GM12872 (cell line): ENCODE data around the gene CTBP2.

ENCODE experiments used
- TF ChIP-seq, protein P1 (sequence below): IDR thresholded peaks from 3 replicates; pipeline ENCODE4 v1.5.1; 2011; ENCODE audit warnings: low read depth, mild to moderate bottlenecking, low read length, moderate library complexity; ENCODE audit not compliant: insufficient read depth

CTBP2 gene

DNA sequence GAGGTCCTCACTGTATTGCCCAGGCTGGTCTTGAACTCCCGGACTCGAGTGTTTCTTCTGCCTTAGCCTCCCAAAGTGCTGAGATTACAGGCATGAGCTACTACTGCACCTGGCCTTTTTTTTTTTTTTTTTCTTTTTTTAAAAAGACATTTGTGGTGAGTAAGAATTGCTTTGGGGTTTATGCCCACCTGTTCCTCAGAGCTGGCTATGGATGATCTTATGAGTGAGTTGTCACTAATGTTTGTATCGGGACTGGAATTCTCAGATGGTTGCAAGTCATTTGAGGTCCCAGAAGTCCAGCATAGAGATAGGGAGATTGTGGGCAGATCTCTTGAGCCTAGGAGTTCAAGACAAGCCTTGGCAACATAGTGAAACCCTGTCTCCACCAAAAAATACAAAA is 183.2 kb downstream of the CTBP2 start:
- TF ChIP-seq, protein P1, sequence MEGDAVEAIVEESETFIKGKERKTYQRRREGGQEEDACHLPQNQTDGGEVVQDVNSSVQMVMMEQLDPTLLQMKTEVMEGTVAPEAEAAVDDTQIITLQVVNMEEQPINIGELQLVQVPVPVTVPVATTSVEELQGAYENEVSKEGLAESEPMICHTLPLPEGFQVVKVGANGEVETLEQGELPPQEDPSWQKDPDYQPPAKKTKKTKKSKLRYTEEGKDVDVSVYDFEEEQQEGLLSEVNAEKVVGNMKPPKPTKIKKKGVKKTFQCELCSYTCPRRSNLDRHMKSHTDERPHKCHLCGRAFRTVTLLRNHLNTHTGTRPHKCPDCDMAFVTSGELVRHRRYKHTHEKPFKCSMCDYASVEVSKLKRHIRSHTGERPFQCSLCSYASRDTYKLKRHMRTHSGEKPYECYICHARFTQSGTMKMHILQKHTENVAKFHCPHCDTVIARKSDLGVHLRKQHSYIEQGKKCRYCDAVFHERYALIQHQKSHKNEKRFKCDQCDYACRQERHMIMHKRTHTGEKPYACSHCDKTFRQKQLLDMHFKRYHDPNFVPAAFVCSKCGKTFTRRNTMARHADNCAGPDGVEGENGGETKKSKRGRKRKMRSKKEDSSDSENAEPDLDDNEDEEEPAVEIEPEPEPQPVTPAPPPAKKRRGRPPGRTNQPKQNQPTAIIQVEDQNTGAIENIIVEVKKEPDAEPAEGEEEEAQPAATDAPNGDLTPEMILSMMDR = no peak

DNA sequence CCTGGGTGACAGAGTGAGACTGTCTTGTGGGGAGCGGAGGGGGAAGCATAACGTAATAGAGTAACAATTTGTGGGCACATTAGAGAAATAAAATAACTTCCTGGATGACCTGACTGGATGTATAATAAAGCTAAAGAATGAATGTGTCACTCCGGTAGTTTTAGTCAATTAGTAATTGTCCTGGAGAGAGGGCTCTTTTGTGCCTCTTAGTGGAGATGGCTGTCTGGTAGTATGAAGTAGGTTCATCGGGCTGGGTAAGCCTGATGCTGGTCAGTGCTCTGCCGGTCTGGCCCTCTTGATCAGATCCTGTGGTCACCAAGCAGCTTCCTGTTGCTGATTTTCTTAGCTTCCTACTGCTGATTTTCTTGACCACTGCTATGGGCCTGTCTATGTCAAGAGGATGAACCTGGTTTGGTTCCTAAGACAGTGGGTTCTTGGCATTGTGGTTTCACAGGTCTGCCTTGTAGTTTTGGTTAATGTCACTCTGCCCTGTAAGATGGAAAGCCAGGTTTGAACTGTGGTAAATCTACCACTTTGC is 184.3 kb downstream of the CTBP2 start:
- TF ChIP-seq, protein P1 = no peak

DNA sequence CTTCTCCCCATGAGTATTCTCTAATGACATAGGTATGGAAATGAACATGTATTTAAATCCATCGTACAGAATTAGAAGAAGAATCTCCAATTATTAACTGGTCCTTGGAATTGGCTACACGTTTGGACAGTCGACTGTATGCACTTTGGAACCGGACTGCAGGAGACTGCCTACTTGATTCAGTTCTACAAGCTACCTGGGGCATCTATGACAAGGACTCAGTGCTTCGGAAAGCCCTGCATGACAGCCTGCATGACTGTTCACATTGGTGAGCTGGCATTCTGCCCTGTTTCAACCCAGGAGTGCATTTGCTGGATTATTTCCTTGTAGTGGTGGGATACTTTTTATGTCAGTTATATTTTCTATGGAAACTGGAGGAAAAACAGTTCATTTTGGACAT is 186.2 kb downstream of the CTBP2 start:
- TF ChIP-seq, protein P1 = no peak

DNA sequence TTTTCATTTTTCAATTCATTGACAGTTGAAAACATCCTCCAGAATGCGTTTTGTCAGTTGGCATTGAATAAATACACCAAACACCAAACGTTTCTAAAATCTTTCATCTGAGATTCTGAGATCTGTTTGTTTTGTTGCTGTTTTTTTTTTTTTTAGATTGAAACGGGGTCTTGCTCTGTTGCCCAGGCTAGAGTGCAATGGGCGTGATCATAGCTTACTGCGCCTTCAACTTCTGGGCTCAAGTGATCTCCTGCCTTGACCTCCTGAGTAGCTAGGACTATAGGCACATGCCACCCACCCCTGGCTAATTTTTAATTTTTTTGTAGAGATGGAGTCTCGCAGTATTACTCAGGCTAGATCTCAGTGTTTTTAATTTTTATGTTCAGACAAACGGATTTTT is 187.7 kb downstream of the CTBP2 start:
- TF ChIP-seq, protein P1 = no peak

DNA sequence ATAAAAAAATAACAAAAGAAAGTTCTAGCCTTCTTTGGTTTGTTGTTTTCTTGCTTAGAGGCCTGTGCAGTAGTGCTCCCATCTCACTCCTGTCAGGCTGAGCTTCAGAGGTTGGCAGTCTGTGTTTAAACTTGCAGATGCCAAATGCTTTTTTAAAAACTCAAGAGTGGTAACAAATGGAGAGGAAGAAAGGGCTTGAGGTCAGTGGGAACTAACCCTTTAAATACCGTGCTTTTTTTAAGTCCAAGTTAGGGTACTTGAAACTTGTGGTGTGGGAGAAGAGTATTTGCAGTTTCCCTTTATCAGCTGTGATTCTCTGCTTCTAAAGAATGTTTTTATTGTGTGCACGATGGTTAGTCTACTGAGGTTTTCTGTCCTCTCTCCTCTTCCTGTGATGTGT is 189.1 kb downstream of the CTBP2 start:
- TF ChIP-seq, protein P1 = no peak

DNA sequence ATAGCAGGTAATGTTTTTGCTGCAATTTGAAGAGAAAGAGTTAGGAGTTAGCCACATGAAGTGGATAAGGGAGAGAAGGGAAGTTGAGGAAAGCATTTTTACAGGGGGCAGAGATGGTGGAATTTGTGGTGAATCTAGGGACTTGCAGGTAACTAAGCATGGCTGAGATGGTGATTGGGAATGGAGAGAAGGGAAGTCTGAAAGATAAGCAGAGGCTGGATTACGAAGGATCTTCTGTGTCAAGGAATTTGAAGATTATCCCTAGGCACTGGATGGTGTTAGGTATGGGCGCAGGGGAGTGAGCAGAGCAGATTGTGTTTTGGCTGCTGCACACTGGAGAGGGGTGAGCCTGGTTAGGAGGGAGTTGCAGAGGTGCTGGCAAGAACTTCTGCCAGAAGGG is 193.1 kb downstream of the CTBP2 start:
- TF ChIP-seq, protein P1 = no peak

DNA sequence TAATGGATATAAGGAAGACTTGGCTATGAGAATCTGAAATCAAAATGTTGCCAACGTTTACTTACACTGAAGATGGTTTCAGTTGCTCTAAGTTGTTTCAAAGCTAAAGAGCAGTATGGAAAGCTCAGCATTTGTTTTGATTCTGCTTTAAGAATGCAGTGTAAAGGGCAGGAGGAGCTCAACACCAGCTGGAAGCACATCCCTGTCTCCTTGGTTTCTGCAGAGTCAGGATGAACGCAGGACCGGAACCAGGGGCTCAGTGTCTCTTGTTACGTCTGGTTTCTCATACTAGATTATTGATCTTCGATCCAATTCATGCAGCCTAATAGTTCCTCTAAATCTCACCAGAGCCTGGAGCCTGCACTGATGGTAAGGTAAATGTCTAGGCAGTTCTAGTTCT is 194.4 kb downstream of the CTBP2 start:
- TF ChIP-seq, protein P1 = no peak
